Colonic mucosa (tissue), 4 donors: ENCODE measurements around the gene ACSF3. TPM values are rescaled to one million over a fixed set of nuclear protein-coding genes. Genes with fewer than 3 reads are reported as not detected.

ENCODE experiments used
- DNase-seq: peaks from one replicate; pipeline ENCODE4 v3.0.0-alpha.2; 2020
- H3K27ac ChIP-seq: fragments of 200-600 bp; one replicate; pipeline ENCODE4 v1.8.0; 2021
- H3K27me3 ChIP-seq: fragments of 200-600 bp; one replicate; pipeline ENCODE4 v1.8.0; 2021
- H3K36me3 ChIP-seq: fragments of 200-600 bp; one replicate; pipeline ENCODE4 v1.8.0; 2021
- H3K4me1 ChIP-seq: fragments of 200-600 bp; one replicate; pipeline ENCODE4 v1.8.0; 2021; ENCODE audit warnings: mild to moderate bottlenecking
- H3K4me3 ChIP-seq: fragments of 200-600 bp; one replicate; pipeline ENCODE4 v1.8.0; 2021
- H3K9ac ChIP-seq, 2 donors: one replicate each; pipeline ENCODE4 v1.7.0; 2013; ENCODE audit warnings: control low read depth in 2 of 2, low read depth in 2 of 2, low read length in 2 of 2
- H3K9me3 ChIP-seq: fragments of 200-600 bp; one replicate; pipeline ENCODE4 v1.8.0; 2021
- CTCF ChIP-seq: fragments of 200-600 bp; IDR thresholded peaks from one replicate; pipeline ENCODE4 v1.8.0; 2022; ENCODE audit warnings: antibody characterized with exemption, mild to moderate bottlenecking
- intact Hi-C: fragments of 100-400 bp; cut with DNase I; formaldehyde crosslinking; loops from one replicate; pipeline ENCODE4 v1.14.1; 2022
- total RNA-seq, 2 donors: library from RNA; stranded (reverse); fragmentation: NEBNext Ultra II Directional in 1 of 2; extraction: Animal tissue kit (Norgen Biotek cat#: 25700) in 1 of 2; gene quantifications; one replicate each; pipeline ENCODE4 v1.2.1, GENCODE V29; 2021
- donor health status: healthy.
- donor health status: DM: no; HTN: no; CAD: no.
- donor health status: DM: no; HTN: no; CAD: no.

Gene ACSF3
- total RNA-seq, 2 donors from 2014 or later = 60.2 TPM

GRCh38 chr16:89050868-89051311 lies 42.8 kb upstream of the ACSF3 start:
- intact Hi-C loops = loop anchor here (10.0 kb wide), 1 partner anchor 114 kb away; no protein-coding TSS in a partner anchor
- TF ChIP-seq CTCF = no peak
- DNase-seq = no peak
- H3K27me3 ChIP-seq = no peaks in the 10 kb centered on the region
- H3K9ac ChIP-seq = no peak overlapping the region
- H3K4me1 ChIP-seq = no peaks in the 10 kb centered on the region
- no peaks in the 10 kb centered on the region for H3K9me3 ChIP-seq
- no peaks in the 10 kb centered on the region for H3K36me3 ChIP-seq
- H3K27ac ChIP-seq = no peak overlapping the region
- H3K4me3 ChIP-seq = no peak overlapping the region

- TF ChIP-seq CTCF = no peak
- Histone ChIP-seq H3K9me3 (no peaks in the 10 kb centered on the region), H3K4me3 (peak overlapping the region; percentile 40), H3K4me1 (no peaks in the 10 kb centered on the region), H3K36me3 (no peaks in the 10 kb centered on the region), H3K27me3 (no peaks in the 10 kb centered on the region), H3K9ac (peak overlapping the region; percentile 69 to 72), H3K27ac (no peak overlapping the region)
- no peak for DNase-seq
- intact Hi-C loops = loop anchor here (10.0 kb wide), 1 partner anchor 113 kb away; no protein-coding TSS in a partner anchor
Measured at GRCh38 chr16:89051521-89052166, 42.0 kb upstream of the ACSF3 start.

- Histone ChIP-seq H3K27me3 (no peaks in the 10 kb centered on the region), H3K4me3 (peak overlapping the region; percentile 40), H3K4me1 (no peaks in the 10 kb centered on the region), H3K9ac (peak overlapping the region; percentile 69 to 72), H3K27ac (peak overlapping the region; percentile 66), H3K9me3 (no peaks in the 10 kb centered on the region), H3K36me3 (no peaks in the 10 kb centered on the region)
- no peak for TF ChIP-seq CTCF
- no peak for DNase-seq
- intact Hi-C loops = loop anchor here (10.0 kb wide), 1 partner anchor 112 kb away; no protein-coding TSS in a partner anchor
Measured at GRCh38 chr16:89052191-89052889, 41.3 kb upstream of the ACSF3 start.

GRCh38 chr16:89052890-89053724 lies 40.5 kb upstream of the ACSF3 start:
- intact Hi-C loops = loop anchor here (10.0 kb wide), 1 partner anchor 112 kb away; no protein-coding TSS in a partner anchor
- Histone ChIP-seq H3K9ac (peak overlapping the region; percentile 69 to 72), H3K4me3 (peak overlapping the region; percentile 40), H3K4me1 (no peaks in the 10 kb centered on the region), H3K27ac (peak overlapping the region; percentile 66), H3K36me3 (no peaks in the 10 kb centered on the region), H3K9me3 (no peaks in the 10 kb centered on the region), H3K27me3 (no peaks in the 10 kb centered on the region)
- TF ChIP-seq CTCF = no peak
- DNase-seq = peak; percentile 68

- no peaks in the 10 kb centered on the region for H3K9me3 ChIP-seq
- intact Hi-C loops = loop anchor here (10.0 kb wide), 1 partner anchor 111 kb away; no protein-coding TSS in a partner anchor
- no peak overlapping the region for H3K4me3 ChIP-seq
- H3K9ac ChIP-seq = peak overlapping the region; percentile 61 to 69
- H3K27ac ChIP-seq = no peak overlapping the region
- H3K27me3 ChIP-seq = no peaks in the 10 kb centered on the region
- H3K4me1 ChIP-seq = no peaks in the 10 kb centered on the region
- no peaks in the 10 kb centered on the region for H3K36me3 ChIP-seq
- TF ChIP-seq CTCF = no peak
- no peak for DNase-seq
Measured at GRCh38 chr16:89053725-89054029, 40.0 kb upstream of the ACSF3 start.
